HepG2 (cell line): ENCODE data around the gene ZKSCAN5. TPM values are rescaled to one million over a fixed set of nuclear protein-coding genes. Genes with fewer than 3 reads are reported as not detected.

ENCODE experiments used
- BHLHE40 ChIP-seq: IDR thresholded peaks from 2 replicates; pipeline ENCODE4 v1.6.1; 2011; ENCODE audit warnings: low read length, improper control_type of control experiment
- CBFB ChIP-seq: sonication (generic); formaldehyde crosslinking; IDR thresholded peaks from 2 replicates; pipeline ENCODE4 v1.4.0; 2020; ENCODE audit warnings: missing genetic modification reagents
- HMGA1 ChIP-seq: sonication (generic); formaldehyde crosslinking; conservative IDR thresholded peaks from 2 replicates; pipeline ENCODE4 v1.4.0; 2020; ENCODE audit warnings: missing genetic modification reagents
- HMGXB3 ChIP-seq: sonication (generic); formaldehyde crosslinking; IDR thresholded peaks from 2 replicates; pipeline ENCODE4 v1.4.0; 2020; ENCODE audit warnings: missing genetic modification reagents, borderline replicate concordance
- HOXA3 ChIP-seq: sonication (generic); formaldehyde crosslinking; IDR thresholded peaks from 2 replicates; pipeline ENCODE4 v1.5.0; 2020; ENCODE audit warnings: missing genetic modification reagents
- MYNN ChIP-seq: sonication (generic); formaldehyde crosslinking; IDR thresholded peaks from 2 replicates; pipeline ENCODE4 v1.4.0; 2020; ENCODE audit warnings: mild to moderate bottlenecking, low read depth, missing genetic modification reagents
- NR2F6 ChIP-seq, 2 experiments: IDR thresholded peaks; 2 replicates each; pipeline ENCODE4 v1.6.1; 2016; ENCODE audit warnings: antibody characterized with exemption in 1 of 2, mild to moderate bottlenecking in 1 of 2
- REL ChIP-seq: sonication (generic); formaldehyde crosslinking; conservative IDR thresholded peaks from 2 replicates; pipeline ENCODE4 v1.8.0; 2022; ENCODE audit warnings: mild to moderate bottlenecking, missing genetic modification reagents, moderate library complexity
- SNAI1 ChIP-seq: sonication (generic); formaldehyde crosslinking; IDR thresholded peaks from 2 replicates; pipeline ENCODE4 v1.5.0; 2020; ENCODE audit warnings: mild to moderate bottlenecking, missing genetic modification reagents, borderline replicate concordance
- SOX13 ChIP-seq, 3 experiments: fragments of 450-650 bp in 1 of 3; sonication (generic) in 1 of 3; formaldehyde crosslinking in 1 of 3; IDR thresholded peaks in 2 of 3; conservative IDR thresholded peaks in 1 of 3; 2 replicates each; pipeline versions ENCODE4 v1.5.0 to v1.6.1; 2016 to 2020; ENCODE audit warnings: antibody characterized with exemption in 1 of 3, mild to moderate bottlenecking in 1 of 3, missing compliant biosample characterization in 1 of 3, missing genetic modification reagents in 1 of 3, moderate library complexity in 1 of 3
- SP2 ChIP-seq: sonication (generic); formaldehyde crosslinking; IDR thresholded peaks from 2 replicates; pipeline ENCODE4 v1.5.1; 2020; ENCODE audit warnings: mild to moderate bottlenecking, missing genetic modification reagents
- ZNF431 ChIP-seq: sonication (generic); formaldehyde crosslinking; IDR thresholded peaks from 2 replicates; pipeline ENCODE4 v1.9.0; 2022; ENCODE audit warnings: missing genetic modification reagents, low read depth, mild to moderate bottlenecking, borderline replicate concordance
- ZNF530 ChIP-seq: sonication (generic); formaldehyde crosslinking; IDR thresholded peaks from 2 replicates; pipeline ENCODE4 v1.5.0; 2020; ENCODE audit warnings: low read depth, mild to moderate bottlenecking, missing genetic modification reagents
- ZNF792 ChIP-seq: IDR thresholded peaks from 2 replicates; pipeline ENCODE4 v1.6.1; 2016
- polyA plus RNA-seq, 8 experiments: library from polyadenylated mRNA; depleted of rRNA in 3 of 8; stranded (reverse) in 7 of 8; unstranded in 1 of 8; fragments of >200 nt; fragmentation: Illumina TruSeq in 4 of 8; extraction: Trizol in 4 of 8; gene quantifications; 2 replicates each; pipeline versions ENCODE4 v1.2.1 to v1.2.3, GENCODE V29; 2011 to 2016; ENCODE audit warnings: low read depth in 4 of 8, missing spikeins in 1 of 8, mixed read lengths in 1 of 8; ENCODE audit not compliant: insufficient read depth in 1 of 8
- total RNA-seq, 5 experiments: library from RNA; depleted of rRNA; stranded (reverse); fragments of >200 nt; fragmentation: Illumina TruSeq; extraction: Trizol; gene quantifications; 2 replicates each; pipeline ENCODE4 v1.2.3, GENCODE V29; 2016; ENCODE audit warnings: low read depth in 1 of 5
- TF ChIP-seq, protein P1 (sequence below): sonication (generic); formaldehyde crosslinking; IDR thresholded peaks from 2 replicates; pipeline ENCODE4 v1.8.0; 2023; ENCODE audit warnings: mild to moderate bottlenecking, missing genetic modification reagents
- TF ChIP-seq, protein P2 (sequence below): sonication (generic); formaldehyde crosslinking; IDR thresholded peaks from 2 replicates; pipeline ENCODE4 v1.4.0; 2020; ENCODE audit warnings: mild to moderate bottlenecking, missing genetic modification reagents
- TF ChIP-seq, protein P3 (sequence below): sonication (generic); formaldehyde crosslinking; conservative IDR thresholded peaks from 2 replicates; pipeline ENCODE4 v1.4.0; 2020; ENCODE audit warnings: missing genetic modification reagents
- TF ChIP-seq, protein P4 (sequence below): sonication (generic); formaldehyde crosslinking; IDR thresholded peaks from 2 replicates; pipeline ENCODE4 v1.5.0; 2020; ENCODE audit warnings: missing genetic modification reagents, mild to moderate bottlenecking, borderline replicate concordance

The ZKSCAN5 gene
- total and polyA plus RNA-seq, 2 of the 13 experiments (the other 11 are each of a cell fraction or from before 2014, with no cell fraction given) = 5.5 to 11.7 TPM

- TF ChIP-seq ZNF530 (CRISPR knock-in tag) = no peak
- peak; percentile 62; the same call in 1 of the 2 replicates for TF ChIP-seq CBFB (CRISPR knock-in tag)
- TF ChIP-seq, protein P1, sequence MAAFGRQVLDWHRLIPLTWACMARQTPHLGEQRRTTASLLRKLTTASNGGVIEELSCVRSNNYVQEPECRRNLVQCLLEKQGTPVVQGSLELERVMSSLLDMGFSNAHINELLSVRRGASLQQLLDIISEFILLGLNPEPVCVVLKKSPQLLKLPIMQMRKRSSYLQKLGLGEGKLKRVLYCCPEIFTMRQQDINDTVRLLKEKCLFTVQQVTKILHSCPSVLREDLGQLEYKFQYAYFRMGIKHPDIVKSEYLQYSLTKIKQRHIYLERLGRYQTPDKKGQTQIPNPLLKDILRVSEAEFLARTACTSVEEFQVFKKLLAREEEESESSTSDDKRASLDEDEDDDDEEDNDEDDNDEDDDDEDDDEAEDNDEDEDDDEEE (CRISPR knock-in tag) = peak; percentile 73
- peak; percentile 75 for TF ChIP-seq SP2
- 0 out of 2 replicates have a peak, but pooled peaks have one; percentile 69 for TF ChIP-seq SNAI1 (CRISPR knock-in tag)
- TF ChIP-seq, protein P2, sequence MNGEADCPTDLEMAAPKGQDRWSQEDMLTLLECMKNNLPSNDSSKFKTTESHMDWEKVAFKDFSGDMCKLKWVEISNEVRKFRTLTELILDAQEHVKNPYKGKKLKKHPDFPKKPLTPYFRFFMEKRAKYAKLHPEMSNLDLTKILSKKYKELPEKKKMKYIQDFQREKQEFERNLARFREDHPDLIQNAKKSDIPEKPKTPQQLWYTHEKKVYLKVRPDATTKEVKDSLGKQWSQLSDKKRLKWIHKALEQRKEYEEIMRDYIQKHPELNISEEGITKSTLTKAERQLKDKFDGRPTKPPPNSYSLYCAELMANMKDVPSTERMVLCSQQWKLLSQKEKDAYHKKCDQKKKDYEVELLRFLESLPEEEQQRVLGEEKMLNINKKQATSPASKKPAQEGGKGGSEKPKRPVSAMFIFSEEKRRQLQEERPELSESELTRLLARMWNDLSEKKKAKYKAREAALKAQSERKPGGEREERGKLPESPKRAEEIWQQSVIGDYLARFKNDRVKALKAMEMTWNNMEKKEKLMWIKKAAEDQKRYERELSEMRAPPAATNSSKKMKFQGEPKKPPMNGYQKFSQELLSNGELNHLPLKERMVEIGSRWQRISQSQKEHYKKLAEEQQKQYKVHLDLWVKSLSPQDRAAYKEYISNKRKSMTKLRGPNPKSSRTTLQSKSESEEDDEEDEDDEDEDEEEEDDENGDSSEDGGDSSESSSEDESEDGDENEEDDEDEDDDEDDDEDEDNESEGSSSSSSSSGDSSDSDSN (CRISPR knock-in tag) = peak; percentile 77
- TF ChIP-seq ZNF431 (CRISPR knock-in tag) = 0 out of 2 replicates have a peak, but pooled peaks have one; percentile 40
- peak; percentile 96 for TF ChIP-seq HMGXB3 (CRISPR knock-in tag)
- TF ChIP-seq BHLHE40 = peak; percentile 63
- no peak for TF ChIP-seq SOX13 (IDR thresholded peaks at IDR 0.05)
- 0 out of 4 replicates have a peak, but pooled peaks of 1 of the 2 experiments have one; percentile 22 for TF ChIP-seq SOX13 (CRISPR knock-in tag; conservative IDR thresholded peaks at IDR 0.05 in 1 of 2, IDR thresholded peaks at IDR 0.05 in 1 of 2)
- no peak for TF ChIP-seq HMGA1 (CRISPR knock-in tag)
- TF ChIP-seq REL (CRISPR knock-in tag) = no peak
- 0 out of 2 replicates have a peak, but pooled peaks have one; percentile 41 for TF ChIP-seq ZNF792 (CRISPR knock-in tag)
- TF ChIP-seq, protein P3, sequence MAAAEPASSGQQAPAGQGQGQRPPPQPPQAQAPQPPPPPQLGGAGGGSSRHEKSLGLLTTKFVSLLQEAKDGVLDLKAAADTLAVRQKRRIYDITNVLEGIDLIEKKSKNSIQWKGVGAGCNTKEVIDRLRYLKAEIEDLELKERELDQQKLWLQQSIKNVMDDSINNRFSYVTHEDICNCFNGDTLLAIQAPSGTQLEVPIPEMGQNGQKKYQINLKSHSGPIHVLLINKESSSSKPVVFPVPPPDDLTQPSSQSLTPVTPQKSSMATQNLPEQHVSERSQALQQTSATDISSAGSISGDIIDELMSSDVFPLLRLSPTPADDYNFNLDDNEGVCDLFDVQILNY (CRISPR knock-in tag) = no peak
- TF ChIP-seq MYNN (CRISPR knock-in tag) = peak; percentile 65; the same call in 1 of the 2 replicates
- peak; percentile 98 for TF ChIP-seq HOXA3 (CRISPR knock-in tag)
- TF ChIP-seq, protein P4, sequence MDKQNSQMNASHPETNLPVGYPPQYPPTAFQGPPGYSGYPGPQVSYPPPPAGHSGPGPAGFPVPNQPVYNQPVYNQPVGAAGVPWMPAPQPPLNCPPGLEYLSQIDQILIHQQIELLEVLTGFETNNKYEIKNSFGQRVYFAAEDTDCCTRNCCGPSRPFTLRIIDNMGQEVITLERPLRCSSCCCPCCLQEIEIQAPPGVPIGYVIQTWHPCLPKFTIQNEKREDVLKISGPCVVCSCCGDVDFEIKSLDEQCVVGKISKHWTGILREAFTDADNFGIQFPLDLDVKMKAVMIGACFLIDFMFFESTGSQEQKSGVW = no peak
- no peak for TF ChIP-seq NR2F6 (IDR thresholded peaks at IDR 0.05)
- TF ChIP-seq NR2F6 (CRISPR knock-in tag; IDR thresholded peaks at IDR 0.05) = peak; percentile 46; the same call in 1 of the 2 replicates
Observed at GRCh38 chr7:99499721-99500636, 4.5 kb upstream of the ZKSCAN5 start, which contains the start of gene ZNF394 (continued).
